ENCODE data around the gene HES3.

- TF ChIP-seq CTCF (IDR thresholded peaks at IDR 0.05; ENCODE audit: low read length): no peak
- no peak for TF ChIP-seq EZH2 (IDR thresholded peaks at IDR 0.05; ENCODE audit: borderline replicate concordance, low read length)
These were observed 735 bp upstream of the HES3 start for GRCh38 chr1:6243053-6243834.
